Measurements from ENCODE around the gene MYBBP1A. TPM values are rescaled to one million over a fixed set of nuclear protein-coding genes. Genes with fewer than 3 reads are reported as not detected.
"Not testable (repeated sequence)": the region's sequence is repeated elsewhere in the genome, so short reads cannot be mapped to it uniquely, and the experiment has no call there.

The MYBBP1A gene
- 10 to 100 TPM; 19.0 to 40.7 (median 22.7) TPM for polyA plus RNA-seq

- H3K27ac ChIP-seq (ENCODE audit: low read depth, low read length), result no peak within 1 kb of the TSS
- WGBS, 3 donors, result 0 to 1% (median 0%) methylated on average over 69 of the region's 69 CpGs
These were observed at the start of gene MYBBP1A for GRCh38 chr17:4554997-4555799. Gene MYBBP1A, minus strand, starts transcription at chr17:4555384. Its CDS starts 60 bp downstream, at chr17:4555324.

GRCh38 chr17:4604736-4605135 lies 49.6 kb upstream of the MYBBP1A start:
- not testable (repeated sequence) for H3K27ac ChIP-seq (ENCODE audit: low read depth, low read length)
- 84 to 89% (median 85%) methylated on average over 11 of the region's 11 CpGs for WGBS, 3 donors

GRCh38 chr17:4604111-4604644 lies 49.0 kb upstream of the MYBBP1A start:
- WGBS, 3 donors, result 58 to 73% (median 70%) methylated on average over 18 of the region's 18 CpGs
- H3K27ac ChIP-seq (ENCODE audit: low read depth, low read length), result no peak overlapping the region

GRCh38 chr17:4602041-4602440 lies 46.9 kb upstream of the MYBBP1A start:
- 78 to 84% (median 81%) methylated on average over 5 of the region's 5 CpGs for WGBS, 3 donors
- no peak overlapping the region for H3K27ac ChIP-seq (ENCODE audit: low read depth, low read length)

GRCh38 chr17:4601326-4601725 lies 46.1 kb upstream of the MYBBP1A start:
- no peak overlapping the region for H3K27ac ChIP-seq (ENCODE audit: low read depth, low read length)
- WGBS, 3 donors, result 90 to 96% (median 95%) methylated on average over 4 of the region's 4 CpGs

GRCh38 chr17:4600563-4600962 lies 45.4 kb upstream of the MYBBP1A start:
- 65 to 79% (median 76%) methylated on average over 13 of the region's 13 CpGs for WGBS, 3 donors
- no peak overlapping the region for H3K27ac ChIP-seq (ENCODE audit: low read depth, low read length)

GRCh38 chr17:4599505-4600281 lies 44.5 kb upstream of the MYBBP1A start:
- no peak overlapping the region for H3K27ac ChIP-seq (ENCODE audit: low read depth, low read length)
- 45 to 52% (median 50%) methylated on average over 25 of the region's 25 CpGs for WGBS, 3 donors

GRCh38 chr17:4598776-4599504 lies 43.8 kb upstream of the MYBBP1A start:
- H3K27ac ChIP-seq (ENCODE audit: low read depth, low read length), result no peak overlapping the region
- 59 to 75% (median 64%) methylated on average over 20 of the region's 20 CpGs for WGBS, 3 donors

GRCh38 chr17:4597975-4598374 lies 42.8 kb upstream of the MYBBP1A start:
- WGBS, 3 donors, result 75 to 85% (median 82%) methylated on average over 13 of the region's 13 CpGs
- H3K27ac ChIP-seq (ENCODE audit: low read depth, low read length), result no peak overlapping the region

GRCh38 chr17:4596636-4597380 lies 41.6 kb upstream of the MYBBP1A start:
- H3K27ac ChIP-seq (ENCODE audit: low read depth, low read length), result no peak overlapping the region
- WGBS, 3 donors, result 86 to 96% (median 95%) methylated on average over 23 to 36 of the region's 36 CpGs

- H3K27ac ChIP-seq (ENCODE audit: low read depth, low read length), result not testable (repeated sequence)
These were observed 40.6 kb upstream of the MYBBP1A start for GRCh38 chr17:4595685-4596342.

GRCh38 chr17:4594931-4595684 lies 39.9 kb upstream of the MYBBP1A start:
- 32 to 42% (median 42%) methylated on average over 28 to 29 of the region's 29 CpGs for WGBS, 3 donors
- H3K27ac ChIP-seq (ENCODE audit: low read depth, low read length), result no peak overlapping the region

More at GRCh38 chr17:4595685-4596342, 40.6 kb upstream of the MYBBP1A start:
- WGBS, 3 donors, result 92 to 96% (median 94%) methylated on average over 19 to 23 of the region's 23 CpGs

- WGBS, 3 donors, result 81 to 92% (median 89%) methylated on average over 7 of the region's 7 CpGs
- H3K27ac ChIP-seq (ENCODE audit: low read depth, low read length), result no peak overlapping the region
These were observed 39.2 kb upstream of the MYBBP1A start for GRCh38 chr17:4594406-4594805.

GRCh38 chr17:4593021-4593421 lies 37.8 kb upstream of the MYBBP1A start:
- H3K27ac ChIP-seq (ENCODE audit: low read depth, low read length), result no peak overlapping the region
- 83 to 89% (median 85%) methylated on average over 14 of the region's 14 CpGs for WGBS, 3 donors

GRCh38 chr17:4592240-4593005 lies 37.2 kb upstream of the MYBBP1A start:
- H3K27ac ChIP-seq (ENCODE audit: low read depth, low read length), result no peak overlapping the region
- WGBS, 3 donors, result 78 to 87% (median 84%) methylated on average over 11 of the region's 11 CpGs

- H3K27ac ChIP-seq (ENCODE audit: low read depth, low read length), result no peak overlapping the region
- 67 to 83% (median 67%) methylated on average over 12 of the region's 12 CpGs for WGBS, 3 donors
These were observed 36.3 kb upstream of the MYBBP1A start for GRCh38 chr17:4591529-4591928.
